Kidney glomerular epithelial cell (primary cell): ENCODE measurements around the gene ECM1.

ENCODE experiments used
- DNase-seq: peaks from one replicate; lab custom pipeline; 2025; lab: John Stamatoyannopoulos, UW

The ECM1 gene

GRCh38 chr1:150545486-150546032, 37.6 kb downstream of the ECM1 start:
- DNase-seq: no peak

GRCh38 chr1:150546294-150546937, 38.5 kb downstream of the ECM1 start:
- DNase-seq: no peak

GRCh38 chr1:150548324-150548631, 40.4 kb downstream of the ECM1 start:
- no peak for DNase-seq

GRCh38 chr1:150548632-150549495, 41.0 kb downstream of the ECM1 start, which contains the start of gene ADAMTSL4:
Gene ADAMTSL4, plus strand, starts transcription at chr1:150549408. Its CDS starts 2,881 bp downstream, at chr1:150552289.
- peak; percentile 28 for DNase-seq

GRCh38 chr1:150549496-150550221, 41.8 kb downstream of the ECM1 start:
- no peak for DNase-seq

GRCh38 chr1:150550222-150551050, 42.5 kb downstream of the ECM1 start:
- no peak for DNase-seq

GRCh38 chr1:150551051-150551783, 43.3 kb downstream of the ECM1 start:
- DNase-seq: no peak

GRCh38 chr1:150551784-150552127, 43.8 kb downstream of the ECM1 start:
- no peak for DNase-seq

GRCh38 chr1:150552128-150552910, 44.4 kb downstream of the ECM1 start:
- DNase-seq: peak; percentile 38

GRCh38 chr1:150552911-150553289, 45.0 kb downstream of the ECM1 start:
- DNase-seq: no peak

GRCh38 chr1:150553392-150554085, 45.6 kb downstream of the ECM1 start:
- no peak for DNase-seq

- DNase-seq: no peak
Observed at GRCh38 chr1:150554086-150554452, 46.2 kb downstream of the ECM1 start.

- no peak for DNase-seq
Observed at GRCh38 chr1:150555198-150555970, 47.5 kb downstream of the ECM1 start.

- DNase-seq: no peak
Observed at GRCh38 chr1:150555971-150556865, 48.3 kb downstream of the ECM1 start.

- no peak for DNase-seq
Observed at GRCh38 chr1:150557065-150557600, 49.2 kb downstream of the ECM1 start.

- no peak for DNase-seq
Observed at GRCh38 chr1:150557813-150558212, 49.9 kb downstream of the ECM1 start.

GRCh38 chr1:150558303-150558704, 50.4 kb downstream of the ECM1 start:
- no peak for DNase-seq
